ENCODE data around the gene PRR5L.
"Not testable (repeated sequence)": the region's sequence is repeated elsewhere in the genome, so short reads cannot be mapped to it uniquely, and the experiment has no call there.

The PRR5L gene

DNA sequence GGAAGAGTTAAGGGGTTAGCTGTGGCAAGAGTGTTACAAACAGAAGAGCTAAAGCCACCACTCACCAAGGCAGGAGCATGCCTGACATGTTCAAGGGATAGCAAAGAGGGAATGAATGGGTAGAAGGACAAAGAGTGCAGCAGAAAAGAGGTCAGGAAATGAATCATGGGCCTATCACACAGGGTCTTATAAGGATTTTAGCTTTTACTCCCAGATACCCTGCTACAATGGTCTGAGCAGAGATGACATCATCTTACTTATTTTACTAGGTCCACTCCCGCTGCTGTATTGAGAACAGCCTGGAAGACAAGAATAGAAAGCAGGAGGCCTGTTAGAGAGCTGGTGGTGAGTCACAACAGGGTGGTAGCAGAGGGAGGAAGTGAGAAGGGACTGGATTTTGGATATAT is 204.2 kb downstream of the PRR5L start:
- DNase-seq (ENCODE audit: low spot score), result no peak

DNA sequence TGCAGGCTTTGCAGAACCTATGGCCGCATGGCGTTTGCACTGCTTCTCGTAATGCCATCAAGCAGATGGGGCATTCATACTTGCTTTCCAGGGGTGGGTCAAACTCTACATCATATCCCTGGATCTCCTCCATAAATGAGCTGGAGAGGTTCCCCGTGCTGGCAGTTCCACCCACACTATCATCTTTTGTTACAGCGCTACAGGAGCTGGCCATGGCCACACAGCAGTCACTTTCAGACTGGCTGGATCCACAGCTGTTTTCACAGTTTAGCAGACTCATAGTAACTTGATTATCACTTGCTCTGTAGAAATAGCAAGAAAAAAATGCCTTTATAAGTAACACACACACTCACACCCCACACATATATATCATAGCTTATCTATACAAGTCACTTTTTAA is 205.1 kb downstream of the PRR5L start:
- DNase-seq (ENCODE audit: low spot score), result no peak

DNA sequence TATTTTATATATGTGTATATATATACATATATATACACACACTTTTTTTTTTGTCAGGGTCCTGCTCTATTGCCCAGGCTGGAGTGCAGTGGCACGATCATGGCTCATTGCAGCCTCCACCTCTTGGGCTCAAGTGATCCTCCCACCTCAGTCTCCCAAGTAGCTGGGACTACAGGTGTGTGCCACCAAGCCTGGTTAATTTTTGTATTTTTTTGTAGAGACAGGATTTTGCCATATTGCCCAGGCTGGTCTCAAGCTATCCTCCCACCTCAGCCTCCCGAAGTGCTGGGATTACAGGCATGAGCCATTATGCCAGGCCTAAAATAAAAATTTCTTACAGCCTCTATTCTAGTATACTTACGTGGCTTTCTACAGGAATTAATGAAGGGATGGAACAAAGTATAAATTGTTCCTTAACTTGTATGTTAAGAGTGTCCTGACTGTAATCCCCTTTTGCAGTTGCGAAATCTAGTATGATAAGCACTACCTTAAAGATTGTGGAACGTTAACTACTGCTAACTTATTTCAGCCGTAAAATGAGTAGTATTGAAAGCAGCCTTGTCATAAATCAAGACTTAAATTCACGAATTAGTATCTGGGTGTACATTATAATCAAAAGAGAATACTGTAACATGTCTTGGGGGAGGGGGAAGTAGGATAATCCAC is 211.9 kb downstream of the PRR5L start:
- DNase-seq (ENCODE audit: low spot score), result peak; percentile 11

DNA sequence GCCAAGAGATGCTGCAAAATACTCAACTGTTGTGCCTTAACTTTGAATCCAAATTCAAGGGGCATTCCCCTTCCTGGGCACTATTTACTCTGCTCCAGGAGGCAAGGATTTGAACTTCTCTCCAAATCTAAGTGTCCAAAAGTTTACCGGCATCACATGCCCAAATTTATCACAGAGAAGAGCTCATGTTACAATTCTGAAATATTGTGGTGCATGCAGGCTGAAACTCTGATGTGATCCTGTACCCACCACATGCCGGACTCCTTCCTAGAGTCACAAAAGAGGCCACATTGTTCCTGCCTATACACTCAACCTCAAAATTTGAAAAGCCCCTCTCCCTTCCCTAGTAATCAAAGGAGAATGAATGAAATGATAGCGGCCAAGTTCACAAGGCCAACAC is 212.7 kb downstream of the PRR5L start:
- peak; percentile 3 for DNase-seq (ENCODE audit: low spot score)

DNA sequence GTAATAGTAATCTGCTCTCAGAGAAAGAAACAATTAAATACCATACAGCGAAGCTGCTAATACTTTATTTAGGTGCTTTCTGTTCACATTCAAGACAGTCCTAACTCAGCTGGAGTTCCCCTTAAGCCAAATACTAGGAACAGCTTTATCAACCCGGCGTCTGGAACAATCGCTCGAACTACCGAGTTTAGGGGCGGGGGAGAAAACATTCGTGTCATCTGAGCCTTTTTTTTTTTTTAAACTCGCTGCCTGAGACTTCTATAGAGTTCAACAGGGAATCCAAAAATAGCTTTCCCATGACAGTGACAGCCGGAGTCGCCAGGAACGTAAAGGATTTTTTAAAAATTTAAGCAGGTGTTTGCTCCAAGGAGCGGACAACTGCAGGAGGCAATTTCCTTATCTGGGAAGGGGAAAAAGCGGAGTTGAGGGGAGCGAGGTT is 213.1 kb downstream of the PRR5L start:
- peak; percentile 11 for DNase-seq (ENCODE audit: low spot score)

DNA sequence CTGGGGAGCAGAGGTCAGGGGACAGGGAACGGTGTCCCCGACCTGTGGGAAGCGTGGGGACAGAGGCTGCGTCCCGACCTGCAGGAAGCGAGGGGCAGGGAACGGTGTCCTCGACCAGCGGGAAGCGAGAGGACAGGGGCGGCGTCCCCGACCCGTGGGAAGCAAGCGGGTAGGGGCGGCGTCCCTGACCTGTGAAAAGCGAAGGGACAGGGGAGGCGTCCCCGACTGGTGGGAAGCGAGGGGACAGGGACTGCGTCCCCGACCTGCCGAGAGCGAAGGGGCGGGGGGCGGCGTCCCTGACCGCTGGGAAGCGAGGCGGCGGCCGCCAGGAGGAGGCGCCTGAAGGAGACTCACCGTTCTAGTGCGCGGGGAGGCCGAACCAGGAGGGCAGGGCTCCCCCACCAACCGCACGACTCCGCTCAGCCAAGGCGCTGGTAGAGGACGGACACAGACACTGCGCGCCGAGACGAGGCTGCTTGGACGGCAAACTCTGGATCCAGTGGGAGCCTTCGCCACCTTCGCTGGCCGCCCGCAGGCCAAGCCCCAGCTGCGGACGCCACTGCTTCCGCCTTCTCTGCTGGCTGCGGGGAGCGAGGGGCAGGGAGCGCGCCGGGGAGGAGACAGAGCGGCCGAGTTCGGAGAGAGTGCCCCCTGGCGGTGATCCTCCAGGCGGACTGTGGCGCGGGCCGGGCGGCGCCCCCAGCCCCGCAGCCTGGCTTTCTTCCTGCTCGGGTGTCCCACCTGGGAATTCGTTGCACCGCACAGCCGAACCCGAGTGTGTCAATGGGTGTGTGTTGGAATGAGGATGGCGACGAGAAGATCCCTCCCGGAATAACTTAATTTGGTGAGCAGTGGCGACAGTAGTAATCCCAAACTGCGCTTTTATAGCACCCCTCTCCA is 213.9 kb downstream of the PRR5L start, which contains the start of gene TRAF6:
TSS of gene TRAF6 (minus strand) at position 579 of the 900 bp plus-strand sequence. CDS start 8,757 bp downstream, outside the sequence.
- peak; percentile 89 for DNase-seq (ENCODE audit: low spot score)

DNA sequence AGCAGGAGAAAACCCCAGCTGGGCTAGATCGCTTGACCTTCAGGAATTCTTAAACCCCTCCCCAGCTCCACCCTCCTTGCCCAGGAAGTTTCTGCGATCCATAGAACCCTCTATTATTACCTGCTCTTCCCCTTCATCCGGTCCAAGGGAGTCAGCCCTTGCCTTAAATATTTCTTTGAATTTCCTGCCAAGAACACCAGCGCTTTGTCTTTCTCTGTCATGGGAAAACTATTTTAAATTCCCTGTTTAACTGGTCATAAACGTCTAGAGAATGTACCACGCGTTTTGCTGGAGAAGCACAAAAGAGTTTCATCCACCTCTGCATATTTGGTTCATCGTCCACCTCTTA is 214.5 kb downstream of the PRR5L start:
- no peak for DNase-seq (ENCODE audit: low spot score)

DNA sequence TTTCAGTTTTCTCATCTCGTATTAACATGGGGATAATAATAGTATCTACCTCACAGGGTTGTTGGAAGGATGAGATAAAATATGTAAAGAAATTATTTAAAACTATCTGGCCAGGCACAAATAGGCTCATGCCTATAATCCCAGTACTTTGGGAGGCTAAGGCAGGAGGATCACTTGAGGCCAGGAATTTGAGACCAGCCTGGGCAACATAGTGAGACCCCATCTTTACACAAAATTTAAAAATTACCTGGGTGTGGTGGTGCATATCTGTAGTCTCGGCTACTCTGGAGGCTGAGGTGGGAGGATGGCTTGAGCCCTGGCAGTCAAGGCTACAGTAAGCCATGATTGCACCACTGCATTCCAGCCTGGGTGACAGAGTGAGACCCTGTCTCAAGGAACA is 215.0 kb downstream of the PRR5L start:
- not testable (repeated sequence) for DNase-seq (ENCODE audit: low spot score)

DNA sequence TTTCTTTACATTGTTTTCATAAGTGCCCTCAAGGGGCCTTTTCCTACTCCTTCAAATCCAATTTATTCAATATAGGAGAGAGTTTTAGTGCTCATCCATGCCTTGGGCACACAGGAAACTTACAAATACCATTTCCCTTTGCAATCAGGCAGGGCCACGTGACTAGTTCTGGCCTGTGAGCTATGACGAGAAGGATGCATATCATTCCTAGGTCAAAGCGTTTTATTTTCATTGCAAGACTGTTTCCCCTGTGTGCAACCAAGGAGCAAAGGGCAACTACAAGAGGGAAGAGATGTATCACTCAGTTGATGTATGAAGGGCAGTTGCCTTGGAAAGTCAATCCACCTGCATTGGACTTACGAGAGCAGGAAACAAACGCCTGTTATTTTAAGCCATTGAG is 215.9 kb downstream of the PRR5L start:
- DNase-seq (ENCODE audit: low spot score), result no peak

DNA sequence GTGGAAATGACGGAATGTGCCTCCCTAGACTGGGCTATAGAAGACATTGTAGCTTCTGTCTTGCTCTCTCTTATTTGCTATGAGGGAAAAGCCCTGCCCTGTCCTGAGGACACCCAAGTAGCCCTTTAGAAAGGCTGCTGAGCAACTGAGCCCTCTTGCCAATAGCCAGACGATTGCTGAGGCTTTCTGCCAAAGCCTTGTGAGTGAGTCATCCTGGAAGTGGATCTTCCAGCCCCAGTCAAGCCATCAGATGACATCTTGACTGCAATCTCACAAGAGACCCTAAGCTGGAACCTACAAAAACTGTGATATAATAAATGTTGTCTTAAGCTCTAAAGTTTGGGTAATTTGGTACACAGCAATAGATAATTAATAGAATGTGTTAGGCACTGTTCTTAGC is 217.9 kb downstream of the PRR5L start:
- no peak for DNase-seq (ENCODE audit: low spot score)

Measured in activated CD4-positive, alpha-beta T cell treated with anti-CD3 and anti-CD28 coated beads, Interleukin-2, Interleukin-4, amounts not matched to agents 100 ng/mL and 50 ng/mL, durations not matched to agents 16 hours and 8 hours (primary cell).